GM18861 (cell line): Measurements from ENCODE around the gene CCM2.
"Not testable (repeated sequence)": the region's sequence is repeated elsewhere in the genome, so short reads cannot be mapped to it uniquely, and the experiment has no call there.

Experiments
- ATAC-seq: cut with Tn5 transposase; IDR thresholded peaks from one replicate; pipeline ENCODE4 v1.9.1; 2021; ENCODE audit not compliant: unreplicated experiment

Gene CCM2

DNA sequence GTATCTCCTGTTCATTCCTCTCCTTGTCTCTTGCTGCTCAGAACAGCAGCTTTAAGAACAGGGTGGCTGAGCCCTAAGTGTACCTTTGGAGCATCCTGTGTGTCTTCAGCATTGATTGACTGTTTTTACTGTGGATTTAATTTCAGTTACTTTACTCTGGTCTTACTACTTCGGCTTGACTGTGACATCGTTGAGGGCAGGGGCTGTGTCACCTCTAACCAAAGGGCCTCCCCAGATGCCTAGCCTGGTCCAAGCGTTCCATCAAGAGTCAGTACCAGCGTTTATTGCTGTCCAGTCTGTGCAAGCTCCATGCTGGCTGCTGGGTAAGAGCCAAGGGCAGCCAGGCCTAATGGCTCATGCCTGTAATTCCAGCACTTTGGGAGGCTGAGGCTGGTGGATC is 32.4 kb downstream of the CCM2 start:
- ATAC-seq: no peak

DNA sequence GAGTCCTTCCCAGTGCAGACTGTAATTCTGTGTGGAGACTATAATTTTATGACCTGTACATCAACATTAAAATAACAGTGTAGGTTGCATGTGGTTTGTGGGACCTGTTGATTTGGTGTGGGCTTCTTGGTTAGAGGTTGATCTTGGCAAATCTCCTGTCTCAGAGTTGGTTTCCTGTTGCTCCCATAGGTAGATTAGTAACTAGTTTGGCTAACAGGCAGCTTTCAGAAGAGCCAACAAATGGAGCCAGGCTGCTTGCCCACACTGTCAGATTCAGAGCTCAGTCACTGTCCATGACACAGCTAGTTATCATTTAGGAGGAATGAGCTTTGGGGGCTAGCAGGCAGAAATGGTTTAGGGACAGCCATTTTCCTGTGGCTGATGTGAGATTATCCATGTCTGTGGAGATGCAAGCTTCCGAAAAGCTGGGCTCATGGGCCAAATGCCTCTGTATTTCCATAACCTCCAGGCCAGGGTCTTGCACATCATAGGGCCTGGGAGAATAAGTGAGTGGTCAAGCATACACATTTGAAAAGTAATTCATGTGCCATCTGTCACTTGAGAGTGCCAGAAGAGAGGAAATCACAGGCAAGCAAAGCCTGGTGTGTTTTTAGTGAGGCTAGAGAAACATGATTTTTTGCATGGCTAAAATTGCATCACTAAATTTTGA is 33.4 kb downstream of the CCM2 start:
- ATAC-seq: no peak

- ATAC-seq: no peak
These were observed 33.9 kb downstream of the CCM2 start for GRCh38 chr7:45033931-45034290.

GRCh38 chr7:45034710-45035109 is 34.7 kb downstream of the CCM2 start:
- not testable (repeated sequence) for ATAC-seq

- no peak for ATAC-seq
These were observed 35.4 kb downstream of the CCM2 start for GRCh38 chr7:45035371-45035770.

GRCh38 chr7:45035893-45036292 is 35.9 kb downstream of the CCM2 start:
- no peak for ATAC-seq

GRCh38 chr7:45036317-45036716 is 36.3 kb downstream of the CCM2 start:
- no peak for ATAC-seq

DNA sequence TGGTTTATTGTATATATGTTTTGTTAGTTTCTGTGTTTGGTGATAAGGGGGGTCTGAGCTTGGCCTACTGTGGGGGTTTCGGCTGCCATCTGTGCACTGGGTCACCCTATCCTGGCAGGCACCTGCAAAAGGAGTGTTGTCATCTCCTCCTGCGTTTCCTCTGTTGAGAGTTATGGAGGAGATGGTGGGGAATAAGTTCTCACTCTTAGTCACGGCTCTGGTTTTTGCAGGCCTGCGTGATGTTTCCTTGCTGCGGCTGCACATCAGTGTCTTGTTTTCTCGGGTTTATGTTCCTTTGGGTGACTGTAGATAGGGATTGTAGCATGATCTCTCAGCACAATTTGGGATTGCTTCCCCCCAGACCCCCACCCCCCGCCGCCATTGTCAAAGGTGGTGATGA is 36.8 kb downstream of the CCM2 start:
- ATAC-seq: no peak

- ATAC-seq: no peak
These were observed 37.9 kb downstream of the CCM2 start for GRCh38 chr7:45037876-45038275.

DNA sequence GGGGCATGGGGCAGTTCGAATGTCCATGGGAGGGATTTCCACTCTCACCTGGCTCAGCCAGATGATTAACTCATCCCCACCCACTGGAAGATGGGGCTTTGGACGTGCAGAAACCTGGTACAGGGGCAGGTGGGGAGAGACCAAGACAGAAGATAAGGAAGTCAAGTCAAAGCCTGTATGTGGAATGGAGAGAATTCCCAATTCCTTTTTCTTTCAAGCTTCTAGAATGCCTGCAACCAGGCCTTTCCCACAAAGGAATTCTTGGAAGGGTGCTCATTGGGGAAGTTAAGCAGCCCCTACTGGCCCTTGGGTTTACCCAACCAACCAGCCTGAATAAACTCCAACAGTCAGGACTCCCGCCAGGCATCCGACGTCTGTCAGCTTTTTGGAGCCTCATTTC is 39.1 kb downstream of the CCM2 start:
- no peak for ATAC-seq

DNA sequence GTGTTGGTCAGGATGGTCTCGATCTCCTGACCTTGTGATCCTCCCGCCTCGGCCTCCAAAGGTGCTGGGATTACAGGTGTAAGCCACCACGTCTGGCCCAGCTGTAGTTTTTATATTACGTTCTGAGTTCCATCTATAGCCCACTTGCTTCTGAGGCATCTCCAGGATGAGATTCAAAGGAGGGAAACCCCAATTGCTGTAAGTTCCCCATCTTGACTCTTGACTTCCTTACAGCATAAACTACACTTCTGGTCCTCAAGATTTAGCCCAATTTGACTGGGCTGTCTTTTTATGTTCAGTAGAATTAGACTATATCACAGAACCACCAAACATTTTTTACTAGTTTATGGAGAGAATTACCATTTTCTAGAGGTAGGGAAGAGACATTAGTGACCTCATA is 44.3 kb downstream of the CCM2 start:
- no peak for ATAC-seq

GRCh38 chr7:45048748-45049147 is 48.7 kb downstream of the CCM2 start:
- no peak for ATAC-seq

DNA sequence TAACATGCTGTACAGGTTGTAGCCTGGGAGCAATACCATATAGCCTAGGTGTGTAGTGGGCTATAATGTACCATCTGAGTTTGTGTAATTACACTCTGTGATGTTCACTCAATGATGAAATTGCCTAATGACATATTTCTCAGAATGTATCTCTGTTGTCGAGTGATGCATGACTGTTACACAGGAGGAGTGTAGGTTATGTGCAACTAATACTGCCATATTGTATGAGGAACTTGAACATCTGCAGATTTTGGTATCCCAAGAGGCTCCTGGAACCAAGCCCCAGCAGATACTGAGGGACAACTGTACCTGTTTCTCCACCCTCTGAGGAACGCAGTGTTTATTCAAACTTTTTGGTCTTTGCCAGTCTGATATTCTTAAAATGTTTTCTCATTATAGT is 50.2 kb downstream of the CCM2 start:
- no peak for ATAC-seq

GRCh38 chr7:45052011-45052410 is 52.0 kb downstream of the CCM2 start:
- ATAC-seq: no peak

DNA sequence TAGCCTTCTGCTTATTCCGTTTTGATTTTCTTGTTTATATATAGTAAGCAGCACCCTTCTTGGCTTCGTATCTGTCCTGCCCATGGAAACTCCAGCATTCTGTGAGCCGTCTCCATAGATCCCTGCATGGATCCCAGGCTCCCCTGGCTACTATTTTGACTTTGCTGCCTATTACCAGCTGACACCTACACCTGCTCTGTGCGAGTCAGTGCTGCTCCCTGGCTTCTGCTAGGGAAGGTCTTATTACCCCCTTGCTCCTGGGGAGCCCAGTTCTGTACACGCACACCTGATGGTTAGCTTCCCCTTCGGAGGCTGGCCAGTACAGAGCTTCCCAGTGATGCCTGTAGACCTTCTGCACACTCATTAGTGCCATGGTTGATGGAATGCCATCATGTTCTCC is 53.4 kb downstream of the CCM2 start:
- no peak for ATAC-seq

GRCh38 chr7:45053941-45054340 is 53.9 kb downstream of the CCM2 start:
- ATAC-seq: no peak

- no peak for ATAC-seq
These were observed 54.4 kb downstream of the CCM2 start for GRCh38 chr7:45054442-45054841.

GRCh38 chr7:45055016-45055415 is 55.0 kb downstream of the CCM2 start:
- ATAC-seq: no peak

GRCh38 chr7:45055594-45056219 is 55.7 kb downstream of the CCM2 start:
- no peak for ATAC-seq

- no peak for ATAC-seq
These were observed 57.9 kb downstream of the CCM2 start for GRCh38 chr7:45057878-45058277.

- no peak for ATAC-seq
These were observed 60.3 kb downstream of the CCM2 start for GRCh38 chr7:45060295-45060694.

GRCh38 chr7:45061352-45061751 is 61.4 kb downstream of the CCM2 start:
- no peak for ATAC-seq

GRCh38 chr7:45061806-45062425 is 61.9 kb downstream of the CCM2 start:
- no peak for ATAC-seq
